SU-DHL-6 (cell line): ENCODE data around the gene DAG1.

Experiments
- EZH2phosphoT487 ChIP-seq: fragments of 200-600 bp; sonication (generic), shearing (Covaris generic); conservative IDR thresholded peaks from 2 replicates; pipeline ENCODE4 v1.6.1; 2018; ENCODE audit warnings: mild to moderate bottlenecking, antibody characterized with exemption, low read length, moderate library complexity, mixed read lengths
- TF ChIP-seq, protein P1 (sequence below): fragments of 200-600 bp; sonication (generic); IDR thresholded peaks from one replicate; pipeline ENCODE4 v1.5.1; 2017; ENCODE audit warnings: antibody characterized with exemption, mild to moderate bottlenecking, low read length, moderate library complexity; ENCODE audit not compliant: insufficient read depth, poor library complexity, severe bottlenecking

DNA sequence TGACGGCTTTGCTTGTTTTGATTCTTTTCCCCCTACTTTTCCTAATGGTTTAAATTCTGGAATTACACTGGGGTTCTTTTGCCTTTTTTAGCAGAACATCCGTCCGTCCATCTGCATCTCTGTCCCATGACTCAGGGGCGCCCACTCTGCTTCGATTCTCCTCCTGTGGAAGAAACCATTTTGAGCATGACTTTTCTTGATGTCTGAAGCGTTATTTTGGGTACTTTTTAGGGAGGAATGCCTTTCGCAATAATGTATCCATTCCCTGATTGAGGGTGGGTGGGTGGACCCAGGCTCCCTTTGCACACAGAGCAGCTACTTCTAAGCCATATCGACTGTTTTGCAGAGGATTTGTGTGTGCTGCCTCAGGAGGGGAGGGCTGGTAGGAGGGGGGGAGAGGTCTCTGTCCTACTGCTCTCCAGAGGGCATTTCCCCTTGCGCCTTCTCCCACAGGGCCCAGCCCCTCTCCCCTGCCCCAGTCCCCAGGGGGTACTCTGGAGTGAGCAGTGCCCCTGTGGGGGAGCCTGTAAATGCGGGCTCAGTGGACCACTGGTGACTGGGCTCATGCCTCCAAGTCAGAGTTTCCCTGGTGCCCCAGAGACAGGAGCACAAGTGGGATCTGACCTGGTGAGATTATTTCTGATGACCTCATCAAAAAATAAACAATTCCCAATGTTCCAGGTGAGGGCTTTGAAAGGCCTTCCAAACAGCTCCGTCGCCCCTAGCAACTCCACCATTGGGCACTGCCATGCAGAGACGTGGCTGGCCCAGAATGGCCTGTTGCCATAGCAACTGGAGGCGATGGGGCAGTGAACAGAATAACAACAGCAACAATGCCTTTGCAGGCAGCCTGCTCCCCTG, 64.7 kb downstream of the DAG1 start:
- TF ChIP-seq, protein P1, sequence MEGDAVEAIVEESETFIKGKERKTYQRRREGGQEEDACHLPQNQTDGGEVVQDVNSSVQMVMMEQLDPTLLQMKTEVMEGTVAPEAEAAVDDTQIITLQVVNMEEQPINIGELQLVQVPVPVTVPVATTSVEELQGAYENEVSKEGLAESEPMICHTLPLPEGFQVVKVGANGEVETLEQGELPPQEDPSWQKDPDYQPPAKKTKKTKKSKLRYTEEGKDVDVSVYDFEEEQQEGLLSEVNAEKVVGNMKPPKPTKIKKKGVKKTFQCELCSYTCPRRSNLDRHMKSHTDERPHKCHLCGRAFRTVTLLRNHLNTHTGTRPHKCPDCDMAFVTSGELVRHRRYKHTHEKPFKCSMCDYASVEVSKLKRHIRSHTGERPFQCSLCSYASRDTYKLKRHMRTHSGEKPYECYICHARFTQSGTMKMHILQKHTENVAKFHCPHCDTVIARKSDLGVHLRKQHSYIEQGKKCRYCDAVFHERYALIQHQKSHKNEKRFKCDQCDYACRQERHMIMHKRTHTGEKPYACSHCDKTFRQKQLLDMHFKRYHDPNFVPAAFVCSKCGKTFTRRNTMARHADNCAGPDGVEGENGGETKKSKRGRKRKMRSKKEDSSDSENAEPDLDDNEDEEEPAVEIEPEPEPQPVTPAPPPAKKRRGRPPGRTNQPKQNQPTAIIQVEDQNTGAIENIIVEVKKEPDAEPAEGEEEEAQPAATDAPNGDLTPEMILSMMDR = no peak
- TF ChIP-seq EZH2phosphoT487 = no peak
